ENCODE measurements around the gene CERS4.
"Not testable (repeated sequence)": the region's sequence is repeated elsewhere in the genome, so short reads cannot be mapped to it uniquely, and the experiment has no call there.

CERS4 gene

DNA sequence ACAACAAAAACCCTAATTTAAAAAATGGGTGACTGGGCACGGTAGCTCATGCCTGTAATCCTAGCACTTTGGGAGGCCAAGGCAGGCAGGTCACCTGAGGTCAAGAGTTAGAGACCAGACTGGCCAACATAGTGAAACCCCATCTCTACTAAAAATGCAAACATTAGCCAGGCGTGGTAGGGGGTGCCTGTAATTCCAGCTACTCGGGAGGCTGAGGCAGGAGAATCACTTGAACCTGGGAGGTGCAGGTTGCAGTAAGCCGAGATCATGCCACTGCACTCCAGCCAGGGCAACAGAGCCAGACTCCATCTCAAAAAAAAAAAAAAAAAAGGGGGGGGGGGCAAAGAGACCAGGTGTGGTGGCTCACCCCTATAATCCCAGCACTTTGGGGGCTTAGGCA is 55.1 kb downstream of the CERS4 start:
- DNase-seq: not testable (repeated sequence)

DNA sequence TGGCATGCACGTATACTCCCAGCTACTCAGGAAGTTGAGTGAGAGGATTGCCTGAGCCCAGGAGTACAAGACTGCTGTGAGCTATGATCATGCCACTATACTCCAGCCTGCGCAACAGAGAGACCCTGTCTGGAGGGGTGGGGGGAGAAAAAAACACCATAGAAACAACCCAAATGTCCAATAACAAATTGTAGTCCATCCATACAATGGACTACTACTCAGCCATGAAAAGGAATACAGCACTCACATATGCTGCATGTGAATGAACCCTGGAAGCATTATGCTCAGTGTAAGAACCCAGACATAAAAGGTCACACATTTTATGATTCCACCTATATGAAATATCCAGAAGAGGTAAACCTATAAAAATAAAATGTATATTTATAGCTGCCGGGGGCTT is 56.7 kb downstream of the CERS4 start:
- no peak for DNase-seq

DNA sequence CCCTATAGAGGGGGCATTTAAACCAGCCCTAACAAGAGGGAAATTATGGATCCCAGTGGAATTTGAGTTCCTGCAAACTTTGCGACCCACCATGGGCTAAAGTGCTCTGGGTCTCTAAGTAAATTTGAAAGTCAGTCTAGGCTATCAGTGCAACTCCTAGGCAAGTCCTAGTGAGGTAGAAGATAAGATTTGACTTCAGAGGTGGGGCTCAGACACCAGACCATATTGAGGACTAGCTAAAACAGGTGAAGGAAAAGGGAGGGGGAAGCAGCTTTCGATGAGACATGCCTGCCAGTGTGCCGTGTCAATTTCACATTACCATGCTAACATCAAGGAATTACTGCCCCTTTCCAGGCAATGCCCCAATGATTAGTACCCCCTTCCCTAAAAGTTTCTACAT is 60.6 kb downstream of the CERS4 start:
- DNase-seq: no peak

DNA sequence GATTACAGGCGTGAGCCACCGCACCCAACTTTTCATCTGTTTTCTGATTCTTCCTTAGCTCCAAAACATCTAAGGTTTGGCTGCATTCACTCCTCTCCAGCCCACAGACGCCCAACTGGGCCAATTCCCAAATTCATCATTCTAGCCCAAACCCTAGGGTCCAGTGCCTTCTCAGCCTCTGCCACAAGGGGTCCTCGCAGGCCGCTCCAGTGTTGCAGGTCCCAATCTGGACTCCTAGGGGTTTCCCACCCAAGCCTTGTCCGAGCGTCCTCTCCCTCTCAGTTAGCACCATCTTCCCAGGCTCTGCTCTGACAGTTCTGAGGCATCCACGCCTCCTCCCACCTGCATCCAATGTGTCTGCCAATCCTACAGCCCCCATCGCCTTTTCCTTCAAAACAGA is 67.3 kb downstream of the CERS4 start:
- DNase-seq: not testable (repeated sequence)

DNA sequence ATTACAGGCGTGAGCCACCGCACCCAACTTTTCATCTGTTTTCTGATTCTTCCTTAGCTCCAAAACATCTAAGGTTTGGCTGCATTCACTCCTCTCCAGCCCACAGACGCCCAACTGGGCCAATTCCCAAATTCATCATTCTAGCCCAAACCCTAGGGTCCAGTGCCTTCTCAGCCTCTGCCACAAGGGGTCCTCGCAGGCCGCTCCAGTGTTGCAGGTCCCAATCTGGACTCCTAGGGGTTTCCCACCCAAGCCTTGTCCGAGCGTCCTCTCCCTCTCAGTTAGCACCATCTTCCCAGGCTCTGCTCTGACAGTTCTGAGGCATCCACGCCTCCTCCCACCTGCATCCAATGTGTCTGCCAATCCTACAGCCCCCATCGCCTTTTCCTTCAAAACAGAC is 82.2 kb downstream of the CERS4 start:
- DNase-seq: not testable (repeated sequence)

DNA sequence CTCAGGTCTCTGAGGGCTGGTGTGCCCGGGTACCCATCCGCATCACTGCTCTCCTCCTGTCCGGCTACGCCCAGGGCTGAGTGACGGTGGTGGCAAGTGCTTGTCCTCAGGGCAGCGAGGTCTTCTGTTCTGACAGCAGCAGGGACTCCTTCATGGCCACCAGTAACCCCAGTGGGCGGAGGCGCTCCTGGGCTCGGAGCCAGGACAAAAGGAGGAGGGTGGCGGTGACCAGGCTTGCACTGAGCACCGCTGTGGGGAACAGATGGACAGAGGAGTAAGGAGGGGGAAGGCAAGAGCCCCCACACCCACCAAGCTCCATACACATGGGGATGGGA is 93.2 kb downstream of the CERS4 start:
- DNase-seq: no peak

DNA sequence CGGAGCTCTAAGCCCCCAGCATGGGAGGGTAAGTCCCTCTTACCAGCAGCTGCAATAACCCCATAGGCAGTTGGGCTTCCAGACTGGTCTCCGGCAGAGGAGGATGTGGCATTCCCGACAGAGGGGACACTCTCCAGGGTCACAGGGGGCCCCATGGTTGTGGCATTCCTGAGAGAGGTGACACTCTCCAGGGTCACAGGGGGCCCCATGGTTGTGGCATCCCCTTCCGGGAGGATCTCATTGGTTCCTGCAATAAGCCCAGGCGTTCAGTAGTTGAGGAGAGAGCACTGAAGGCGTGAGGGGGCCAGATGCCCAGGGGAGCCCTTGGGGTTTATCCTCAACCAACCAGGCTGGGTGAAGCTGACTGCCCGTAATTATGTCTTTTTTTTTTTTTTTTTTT is 93.6 kb downstream of the CERS4 start:
- no peak for DNase-seq

DNA sequence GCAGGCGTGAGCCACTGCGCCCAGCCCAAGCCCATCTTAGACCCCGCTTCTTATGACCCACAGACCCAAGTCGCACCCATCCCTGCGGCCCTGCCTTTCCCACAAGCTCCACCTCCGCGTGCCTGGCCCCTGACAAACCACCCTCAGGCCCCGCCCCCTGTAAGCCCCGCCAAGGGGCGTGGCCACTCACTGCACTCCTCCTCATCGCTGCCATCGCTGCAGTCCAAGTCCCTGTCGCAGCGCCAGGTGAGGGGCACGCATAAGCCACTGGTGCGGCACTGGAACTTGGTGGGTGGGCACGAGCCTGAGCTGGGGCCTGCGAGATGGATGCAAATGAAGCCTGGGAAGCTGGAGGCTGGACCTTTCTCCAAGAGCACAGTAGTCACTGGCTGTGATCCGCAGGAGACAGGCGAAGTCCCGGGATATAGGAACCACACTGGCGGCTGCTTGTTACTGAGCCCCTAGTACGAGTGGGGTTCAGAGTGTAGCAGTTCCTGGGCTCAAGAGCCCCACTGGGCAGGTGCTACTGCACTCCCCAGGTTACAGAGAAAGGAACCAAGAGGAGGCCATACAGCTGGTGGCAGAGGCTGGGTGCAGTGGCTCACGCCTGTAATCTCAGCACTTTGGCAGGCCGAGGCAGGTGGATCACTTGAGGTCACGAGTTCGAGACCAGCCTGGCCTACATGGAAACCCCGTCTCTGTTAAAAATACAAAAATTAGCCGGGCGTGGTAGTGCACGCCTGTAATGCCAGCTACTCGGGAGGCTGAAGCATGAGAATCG is 95.9 kb downstream of the CERS4 start:
- DNase-seq: no peak

DNA sequence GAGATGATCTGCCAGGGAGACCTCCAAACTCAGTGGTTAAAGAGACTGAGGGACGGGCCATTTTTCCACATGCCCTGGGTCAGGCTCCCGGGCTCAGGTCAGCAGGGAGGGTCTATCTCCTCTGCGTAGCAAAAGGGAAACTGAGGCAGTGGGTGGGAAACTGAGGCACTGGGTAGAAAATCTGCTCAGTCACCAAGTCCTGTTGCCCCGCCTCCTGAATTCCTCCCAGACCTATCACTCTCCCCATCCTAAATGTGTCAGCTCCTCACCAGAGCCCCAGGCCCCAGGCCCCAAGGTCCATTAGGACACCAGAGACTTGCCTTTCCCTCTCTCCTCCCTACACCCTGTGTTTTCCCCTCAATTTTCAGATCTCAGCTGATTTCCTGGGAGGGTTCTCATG is 96.6 kb downstream of the CERS4 start:
- no peak for DNase-seq

DNA sequence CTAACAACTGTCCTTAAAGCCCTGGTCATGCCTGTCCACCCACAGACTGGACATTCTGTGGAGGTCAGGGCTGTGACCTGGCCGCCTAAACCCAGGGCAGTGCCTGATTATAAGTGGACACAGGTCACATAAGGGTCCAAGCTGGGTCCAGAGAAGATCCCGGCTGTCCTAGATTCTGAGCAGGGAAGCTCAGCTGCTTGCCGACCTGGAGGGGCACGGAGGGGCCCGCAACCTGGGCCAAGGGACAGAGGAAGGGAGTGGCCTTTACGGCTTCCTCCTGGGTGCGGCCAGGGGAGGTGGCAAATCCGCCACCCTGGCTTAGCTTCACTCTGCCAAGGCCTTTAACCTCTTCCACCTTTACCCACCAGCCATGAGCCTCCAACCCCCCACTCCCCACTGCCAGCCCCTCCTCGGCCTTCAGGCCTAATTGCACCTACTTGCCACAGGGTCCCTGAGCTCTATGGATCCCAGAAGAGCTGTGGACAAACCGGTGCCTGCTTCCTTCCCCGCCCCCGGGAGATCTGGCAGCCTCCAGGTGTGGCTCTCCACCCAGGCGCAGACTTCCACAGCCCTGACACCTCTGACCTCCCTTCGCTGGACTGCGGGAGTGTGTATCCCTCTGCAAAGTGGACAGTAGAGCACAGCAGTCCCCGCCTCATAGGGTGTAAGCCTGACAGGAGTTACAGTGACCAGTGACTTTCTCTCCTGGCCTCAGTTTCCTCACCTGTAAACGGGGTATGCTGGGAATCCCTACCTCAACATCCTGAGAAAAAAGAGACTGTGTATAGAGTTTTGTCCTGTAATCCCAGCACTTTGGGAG is 97.3 kb downstream of the CERS4 start:
- DNase-seq: no peak

DNA sequence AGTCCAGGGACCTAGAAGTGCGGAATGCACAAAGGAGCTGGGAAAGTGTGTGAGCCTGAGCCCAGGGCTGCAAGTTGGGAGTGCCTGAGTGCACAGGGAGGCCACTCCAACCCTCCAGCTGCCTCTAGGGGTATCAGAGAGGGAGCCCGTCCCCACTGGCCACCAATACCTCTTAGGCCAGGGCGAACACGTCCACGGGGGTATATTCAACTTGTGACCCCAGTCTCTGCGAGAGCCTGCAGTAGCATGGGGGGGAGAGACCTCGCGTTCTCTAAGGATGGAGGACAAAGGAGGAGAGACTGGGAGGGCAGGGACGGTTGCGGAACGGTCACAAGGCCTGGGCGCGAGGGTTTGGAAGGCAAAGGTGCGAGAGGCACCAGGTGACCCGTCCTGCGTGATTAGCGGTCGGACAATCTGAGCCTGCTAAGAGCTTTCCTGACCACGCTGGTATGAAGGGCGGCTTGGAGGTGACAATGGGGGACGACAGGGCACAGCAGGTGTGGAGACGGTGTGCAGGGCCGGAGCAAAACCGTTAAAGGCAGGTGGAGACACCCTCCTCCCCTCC is 98.3 kb downstream of the CERS4 start:
- no peak for DNase-seq

DNA sequence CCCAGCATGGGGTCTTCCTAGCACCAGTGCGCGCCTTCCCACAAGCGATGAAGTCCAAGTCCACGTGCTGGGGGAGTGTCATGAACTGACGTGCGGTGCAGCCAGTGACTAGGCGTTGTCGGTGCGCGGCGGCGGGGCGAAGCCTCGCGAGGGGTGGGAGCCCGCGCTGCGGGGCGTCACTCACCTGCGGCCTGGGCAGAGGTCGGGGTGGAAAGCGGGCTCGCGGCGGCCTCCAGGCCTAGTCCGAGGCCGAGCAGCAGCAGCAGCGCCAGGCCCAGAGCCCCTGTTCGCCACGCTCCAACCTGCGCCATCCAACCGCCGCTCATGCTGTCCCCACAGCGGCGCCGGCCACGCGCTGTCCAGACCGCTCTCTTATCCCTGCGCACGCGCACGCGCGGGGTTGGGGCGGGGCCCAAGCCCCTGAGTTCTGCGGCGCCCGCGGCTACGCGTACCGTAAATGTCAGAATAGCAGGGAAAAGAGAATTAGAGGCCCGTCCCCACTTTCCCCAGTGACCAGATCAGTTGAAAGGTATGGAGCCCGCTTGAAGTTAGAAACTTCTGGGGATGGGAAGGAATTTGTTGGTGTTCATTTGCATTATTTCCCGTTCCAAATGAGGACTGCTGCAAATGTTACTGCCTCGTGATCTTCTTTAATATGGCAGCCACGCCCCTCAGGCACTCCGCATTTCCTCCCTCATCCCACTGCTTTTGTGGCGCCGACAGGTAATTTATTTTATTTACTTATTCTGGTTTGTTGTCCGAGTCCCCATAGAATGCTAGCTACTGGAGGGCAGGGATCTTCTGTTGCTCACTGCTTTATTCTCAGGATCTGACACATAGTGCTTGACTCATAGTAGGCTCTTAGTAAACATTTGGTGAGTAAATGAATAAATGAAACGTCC is 99.0 kb downstream of the CERS4 start, which contains the start of gene CD320:
Gene CD320 (minus strand): TSS at position 394 of the 902 bp plus-strand sequence. CDS start 68 bp downstream, at position 326.
- peak; percentile 89 for DNase-seq

DNA sequence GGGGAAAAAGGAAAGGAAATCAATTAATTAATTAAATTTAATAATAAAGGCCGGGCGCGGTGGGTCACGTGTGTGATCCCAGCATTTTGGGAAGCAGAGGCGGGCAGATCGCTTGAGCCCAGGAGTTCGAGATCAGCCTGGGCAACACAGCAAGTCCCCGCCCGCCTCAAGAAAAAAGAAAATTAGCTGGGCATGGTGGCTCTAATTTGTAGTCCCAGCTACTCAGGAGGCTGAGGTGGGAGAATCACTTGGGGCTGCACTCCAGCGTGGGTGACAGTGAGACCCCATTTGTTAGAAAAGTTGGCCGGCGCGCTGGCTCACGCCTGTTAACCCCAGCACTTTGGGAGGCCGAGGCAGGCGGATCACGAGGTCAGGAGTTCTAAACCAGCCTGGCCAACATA is 99.7 kb downstream of the CERS4 start:
- no peak for DNase-seq

DNA sequence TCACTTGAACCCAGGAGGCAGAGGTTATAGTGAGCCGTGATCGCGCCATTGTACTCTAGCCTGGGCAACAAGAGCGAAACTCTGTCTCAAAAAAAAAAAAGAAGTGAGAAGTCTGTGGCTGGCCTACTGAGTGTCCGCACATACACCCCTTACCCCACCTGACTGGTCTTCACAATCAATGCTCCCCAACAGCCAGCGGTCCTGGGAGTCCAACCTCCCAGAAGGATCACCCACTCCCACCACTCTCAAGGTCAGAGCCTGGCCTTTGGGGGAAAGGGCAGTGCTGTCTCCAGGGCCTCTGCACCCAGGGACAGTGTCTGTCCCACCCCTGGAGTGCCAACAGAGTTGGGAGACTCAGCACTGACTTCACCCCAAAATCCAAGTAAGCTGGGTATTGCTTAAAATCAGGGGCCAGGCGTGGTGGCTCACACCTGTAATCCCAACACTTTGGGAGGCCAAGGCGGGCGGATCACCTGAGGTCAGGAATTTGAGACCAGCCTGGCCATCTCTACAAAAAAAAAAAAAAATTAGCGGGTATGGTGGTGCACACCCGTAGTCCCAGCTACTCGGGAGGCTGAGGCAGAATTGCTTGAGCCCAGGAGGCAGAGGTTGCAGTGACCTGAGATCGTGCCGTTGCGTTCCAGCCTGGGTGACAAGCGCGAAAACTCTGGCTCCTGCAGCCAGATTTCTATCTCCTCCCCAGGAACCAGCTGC is 101.3 kb downstream of the CERS4 start:
- no peak for DNase-seq

DNA sequence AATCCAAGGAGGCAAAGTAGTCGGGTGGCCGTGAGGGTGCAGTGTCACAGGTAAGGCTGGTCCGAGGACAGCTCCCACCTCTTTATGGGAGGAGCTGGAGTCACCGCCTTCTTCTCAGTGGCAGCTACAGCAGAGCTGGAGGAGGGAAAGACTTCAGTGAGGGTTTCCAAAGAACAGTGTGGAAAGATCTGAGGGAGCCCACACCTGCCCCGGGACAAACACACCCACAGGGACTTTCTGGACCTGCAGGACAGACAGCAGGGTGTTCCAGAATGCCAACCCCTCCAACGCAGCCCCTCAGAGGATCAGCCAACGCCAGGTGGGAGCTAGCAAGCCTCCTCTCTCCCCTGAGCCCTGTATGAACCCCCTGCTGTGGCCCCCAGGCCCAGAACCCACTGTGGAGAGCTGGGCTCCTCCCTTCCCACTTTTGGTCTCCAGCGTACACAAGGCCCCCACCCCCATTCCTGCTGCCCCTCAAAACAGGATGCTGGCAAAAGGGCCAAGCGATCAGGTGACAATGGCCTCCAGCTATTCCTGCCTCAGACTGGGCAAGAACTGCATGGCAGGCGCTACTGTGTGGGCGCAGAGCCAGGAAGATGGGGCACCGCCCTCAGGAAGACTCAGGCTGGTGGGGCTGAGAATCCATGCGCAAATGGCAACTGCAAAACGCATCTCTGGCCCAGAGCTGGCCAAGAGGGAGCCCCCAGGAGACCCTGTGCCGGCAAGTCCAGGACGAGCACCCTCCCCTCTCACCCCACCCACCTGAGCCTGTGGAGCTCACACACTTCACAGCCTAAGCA is 102.5 kb downstream of the CERS4 start:
- no peak for DNase-seq

All from fibroblast of skin of scalp (primary cell).